SIG-M5 treated with dmso at 0.1 percent for 504 hours (cell line): Measurements from ENCODE around the gene SLC12A2.
A peak's percentile ranks its signal among the peaks of the same experiment; 100 is the strongest.

Experiments used
- DNase-seq: peaks from one replicate; lab custom pipeline; 2025; ENCODE audit not compliant: unreplicated experiment; lab: John Stamatoyannopoulos, UW

Gene SLC12A2

DNA sequence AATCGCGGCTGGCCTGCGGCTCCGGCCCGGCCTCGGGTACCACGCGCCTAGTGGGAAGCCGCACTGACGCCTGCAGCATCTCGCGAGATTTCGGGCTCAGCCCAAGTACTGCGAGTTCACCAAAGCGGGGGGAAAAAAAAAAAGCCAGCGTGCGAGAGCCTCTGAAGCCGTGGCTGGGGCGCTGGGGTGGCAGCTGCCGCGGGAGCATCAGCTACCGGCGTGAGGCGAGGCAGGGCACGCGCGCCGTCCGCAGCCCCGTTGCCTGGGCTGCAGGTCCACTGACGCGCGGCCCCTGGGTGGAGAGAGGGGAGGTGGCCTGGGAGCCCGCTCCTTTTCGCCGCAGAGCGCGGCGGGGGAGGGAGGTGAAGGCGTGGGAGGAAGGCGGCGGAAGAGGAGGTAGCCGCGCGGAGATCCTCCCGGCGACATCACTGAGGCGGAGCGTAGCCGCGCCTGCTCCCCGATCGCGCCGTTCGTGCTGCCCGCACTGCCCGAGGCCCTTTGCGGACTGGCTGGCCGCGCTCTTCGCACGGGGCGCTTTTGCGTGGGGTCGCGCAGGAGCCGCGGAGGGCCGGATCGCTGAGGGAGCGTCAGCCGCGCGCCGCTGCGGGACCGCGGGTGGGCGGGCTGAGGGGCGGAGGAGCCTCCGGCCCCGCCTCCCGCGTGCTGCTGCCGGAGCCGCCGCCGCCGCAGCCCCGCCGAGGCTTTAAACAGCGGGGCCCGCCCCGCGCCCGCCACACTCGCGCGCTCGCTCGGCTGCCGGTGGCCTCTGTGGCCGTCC is at the start of gene SLC12A2:
Gene SLC12A2 (plus strand): TSS at position 734 of the 778 bp plus-strand sequence. CDS start 189 bp downstream, outside the sequence.
- peak; percentile 85 for DNase-seq

GRCh38 chr5:128035689-128036088 is 47.9 kb upstream of the SLC12A2 start:
- DNase-seq: no peak

- peak; percentile 27 for DNase-seq
Measured at GRCh38 chr5:128036950-128037349, 46.6 kb upstream of the SLC12A2 start.

DNA sequence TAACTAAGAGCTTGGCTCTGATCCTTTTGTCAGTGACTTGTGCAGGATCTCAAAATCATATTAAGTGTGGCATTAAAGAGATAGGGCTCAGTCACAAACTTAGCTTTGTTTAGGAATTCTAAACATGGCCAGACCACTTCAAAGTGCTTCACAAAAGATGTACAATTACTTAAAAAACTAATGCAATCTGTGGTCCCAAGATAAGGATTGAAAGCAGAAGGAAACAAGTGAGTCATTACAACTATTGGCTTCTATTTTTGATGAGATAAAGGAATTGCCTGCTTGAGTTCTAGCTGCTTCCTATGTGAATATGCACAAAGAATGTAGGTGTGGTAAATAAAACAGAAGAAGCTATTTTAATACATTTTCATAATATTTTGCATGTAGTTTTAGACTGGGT is 44.9 kb upstream of the SLC12A2 start:
- peak; percentile 34 for DNase-seq

- DNase-seq: no peak
Measured at GRCh38 chr5:128040927-128041326, 42.6 kb upstream of the SLC12A2 start.

GRCh38 chr5:128052780-128053179 is 30.8 kb upstream of the SLC12A2 start:
- no peak for DNase-seq

DNA sequence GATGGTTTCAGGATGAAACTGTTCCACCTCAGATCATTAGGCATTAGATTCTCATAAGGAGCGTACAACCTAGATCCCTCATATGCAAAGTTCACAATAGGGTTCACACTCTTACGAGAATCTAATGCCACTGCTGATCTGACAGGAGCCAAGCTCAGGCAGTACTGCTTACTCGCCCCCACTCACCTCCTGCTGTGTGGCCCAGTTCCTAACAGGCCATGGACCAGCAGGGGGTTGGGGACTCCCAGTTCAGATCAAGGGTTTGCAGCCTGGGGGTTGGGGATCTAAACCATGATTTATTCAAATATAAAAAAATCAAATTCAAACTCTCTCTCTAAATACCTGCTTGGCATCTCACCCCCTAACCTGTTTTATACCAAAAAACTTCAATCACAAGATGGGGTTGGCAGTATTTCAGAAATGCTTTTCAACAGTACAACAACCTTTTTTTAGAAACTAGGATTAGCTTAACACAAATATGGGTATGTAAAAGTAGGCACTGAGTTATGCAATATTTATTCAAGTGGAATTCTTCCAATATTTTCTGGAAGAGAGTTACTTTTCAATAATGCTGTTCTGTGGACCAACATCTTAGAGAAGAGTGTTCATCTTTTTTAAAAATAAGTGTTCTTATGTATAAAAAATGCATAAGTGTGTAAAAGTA is 30.1 kb upstream of the SLC12A2 start:
- no peak for DNase-seq

DNA sequence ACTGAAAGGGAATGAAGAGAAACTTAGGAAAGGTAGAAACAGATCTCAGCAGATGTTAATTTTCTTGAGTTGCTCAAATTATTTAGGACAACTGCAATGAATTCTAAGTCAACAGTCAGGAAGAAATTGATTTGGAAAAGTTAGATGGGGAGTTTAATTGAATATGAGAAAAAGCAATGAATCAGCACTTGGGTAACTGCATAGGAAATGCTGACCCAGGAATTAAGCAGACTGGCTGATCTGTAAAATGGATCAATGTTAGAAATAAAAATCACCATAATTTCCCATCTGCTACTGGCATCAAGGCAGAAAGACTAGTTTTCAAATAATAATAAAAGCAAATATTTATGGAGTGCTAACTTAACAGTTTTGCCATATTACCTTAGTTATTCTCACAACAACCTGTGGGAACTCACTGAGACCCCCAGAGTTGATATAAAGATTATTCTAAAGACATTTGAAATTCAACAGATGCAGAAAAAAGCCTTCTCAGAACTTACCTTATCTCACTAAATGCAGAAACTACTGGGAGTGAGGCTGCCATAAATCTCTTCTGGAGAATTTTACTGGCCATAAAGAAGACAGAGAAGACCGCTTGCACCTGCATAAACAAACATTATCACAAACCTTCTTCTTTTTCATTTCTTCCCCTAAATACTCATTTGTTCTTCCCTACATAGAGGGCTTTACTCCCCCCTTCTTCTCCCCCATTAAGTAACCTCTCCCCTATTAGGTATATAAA is 22.8 kb upstream of the SLC12A2 start:
- DNase-seq: no peak

DNA sequence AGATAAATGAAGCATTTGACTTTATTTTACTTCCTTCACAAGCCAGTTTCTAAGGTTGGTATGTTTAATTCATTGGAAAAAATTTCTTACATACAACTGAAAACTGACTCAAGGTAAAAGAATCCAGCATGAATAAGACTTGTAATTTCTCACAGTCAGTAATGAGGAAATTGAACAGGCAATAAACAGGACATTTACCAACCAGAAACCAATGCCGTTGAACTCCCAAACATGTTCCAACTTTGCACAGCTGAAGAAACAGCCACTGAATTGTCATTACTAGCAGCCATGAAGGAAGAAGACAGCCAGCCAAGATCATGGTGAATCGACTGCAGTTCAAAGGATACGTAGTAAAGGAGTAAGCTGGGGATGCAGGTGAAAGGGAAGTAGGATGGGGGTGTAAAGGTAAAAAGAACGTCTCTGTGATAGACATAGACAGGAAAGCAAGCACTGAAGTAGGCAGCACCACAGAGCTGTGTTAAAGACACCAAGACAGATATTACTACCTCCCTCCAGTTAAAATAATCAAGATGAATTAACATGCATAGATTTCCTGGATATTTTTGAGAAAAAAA is 21.3 kb upstream of the SLC12A2 start:
- DNase-seq: no peak

GRCh38 chr5:128074171-128074570 is 9.4 kb upstream of the SLC12A2 start:
- DNase-seq: no peak

- no peak for DNase-seq
Measured at GRCh38 chr5:128074953-128075352, 8.6 kb upstream of the SLC12A2 start.

- DNase-seq: no peak
Measured at GRCh38 chr5:128077526-128077925, 6.0 kb upstream of the SLC12A2 start.

- DNase-seq: no peak
Measured at GRCh38 chr5:128081111-128081851, 2.3 kb upstream of the SLC12A2 start.

GRCh38 chr5:128082551-128083032 is 974 bp upstream of the SLC12A2 start:
- DNase-seq: peak; percentile 63

GRCh38 chr5:128083811-128084227 is 253 bp downstream of the SLC12A2 start:
- no peak for DNase-seq

GRCh38 chr5:128084228-128085167 is 932 bp downstream of the SLC12A2 start:
- DNase-seq: peak; percentile 27

GRCh38 chr5:128085413-128085812 is 1.8 kb downstream of the SLC12A2 start:
- DNase-seq: no peak

DNA sequence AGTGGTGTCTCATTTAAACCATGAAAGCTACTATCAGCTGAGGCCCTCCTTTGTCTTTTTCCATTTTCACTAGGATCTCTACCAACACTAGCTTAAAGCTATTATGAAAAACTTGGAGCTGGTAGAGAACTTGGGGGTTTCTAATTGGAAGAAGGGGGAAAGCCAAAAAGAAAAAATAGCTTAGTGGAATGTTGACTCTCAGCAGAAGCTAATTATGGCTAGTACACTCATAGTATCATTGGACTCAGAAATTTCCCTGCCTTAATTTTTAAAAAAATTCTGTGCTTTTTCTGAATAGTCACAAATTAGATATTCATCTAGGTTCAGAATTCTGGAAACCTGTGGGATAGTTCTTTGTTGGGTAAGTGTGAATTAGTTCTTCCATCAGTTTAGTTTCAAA is 8.0 kb downstream of the SLC12A2 start:
- DNase-seq: no peak

- no peak for DNase-seq
Measured at GRCh38 chr5:128092144-128092543, 8.6 kb downstream of the SLC12A2 start.
